KG1 (cell line): ENCODE measurements around the gene ETV3L.
A peak's percentile ranks its signal among the peaks of the same experiment; 100 is the strongest.
"Not testable (repeated sequence)": the region's sequence is repeated elsewhere in the genome, so short reads cannot be mapped to it uniquely, and the experiment has no call there.

Experiments
- DNase-seq: peaks from one replicate; lab custom pipeline; 2025; lab: John Stamatoyannopoulos, UW

Gene ETV3L

DNA sequence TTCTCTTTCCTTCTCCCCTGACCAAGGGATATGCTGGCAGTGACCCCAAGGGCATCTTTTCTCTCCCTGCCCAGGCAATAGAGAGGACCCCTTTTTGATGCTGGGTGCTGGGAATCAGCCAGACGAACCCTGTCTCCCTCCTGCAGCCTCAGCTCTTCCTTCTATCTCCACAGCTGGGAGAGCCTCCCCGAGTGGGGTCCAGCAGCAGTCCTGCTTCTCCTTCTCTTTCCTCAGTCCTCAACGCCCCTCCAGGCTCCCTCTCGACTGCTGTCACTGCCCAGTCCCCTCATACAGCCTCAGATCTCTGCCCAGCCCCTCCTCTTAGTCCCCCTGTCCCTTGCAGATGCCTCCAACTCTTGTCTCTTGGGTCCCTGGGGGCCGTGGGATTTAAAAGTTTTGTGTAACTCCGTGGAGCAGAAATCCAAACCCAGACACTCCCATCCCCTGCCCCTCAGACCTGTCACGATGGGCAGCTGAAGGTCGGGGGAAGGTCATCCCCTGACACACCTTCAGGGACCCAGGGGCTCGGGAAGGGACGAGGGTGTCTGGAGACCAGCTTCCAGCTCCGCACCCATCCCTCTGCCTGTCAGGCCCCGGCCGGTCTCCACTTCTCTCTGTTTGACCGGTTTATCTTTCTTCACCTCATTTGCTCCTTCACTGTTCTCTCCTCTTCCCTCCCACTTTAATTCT is 5.8 kb upstream of the ETV3L start:
- no peak for DNase-seq

DNA sequence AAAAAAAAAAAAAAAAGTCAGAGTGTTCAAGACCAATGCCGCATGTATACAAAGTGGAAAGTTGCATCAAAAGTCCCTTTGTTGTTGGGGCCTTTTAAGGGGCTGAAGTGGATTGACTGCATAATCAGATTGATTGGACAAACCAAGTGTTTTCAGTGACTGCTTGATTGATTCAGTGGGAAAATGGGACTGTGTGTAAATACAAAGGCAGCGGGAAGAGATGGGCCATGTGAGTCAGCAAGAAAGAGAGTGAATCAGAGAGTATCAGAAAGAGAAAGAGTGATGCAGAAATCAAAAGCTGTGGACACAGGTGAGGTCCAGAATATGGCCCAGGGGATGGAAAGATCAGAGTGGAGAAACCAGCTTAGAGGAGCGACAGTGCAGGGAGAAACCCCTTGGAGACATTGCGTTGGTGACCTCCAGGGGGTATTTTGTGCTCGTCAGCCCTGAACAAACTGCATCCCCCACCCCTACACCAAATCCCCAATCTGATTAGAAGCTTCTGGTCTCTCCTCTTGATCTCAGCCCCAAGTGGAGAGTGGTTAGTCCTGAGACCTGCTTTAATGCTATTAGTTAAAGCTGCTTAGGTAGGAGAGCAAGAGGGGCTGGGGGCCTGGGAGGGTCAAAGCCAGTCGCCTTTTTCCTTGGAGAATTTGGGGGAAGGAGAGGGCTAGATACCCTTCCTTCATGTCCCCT is 5.1 kb upstream of the ETV3L start:
- no peak for DNase-seq

DNA sequence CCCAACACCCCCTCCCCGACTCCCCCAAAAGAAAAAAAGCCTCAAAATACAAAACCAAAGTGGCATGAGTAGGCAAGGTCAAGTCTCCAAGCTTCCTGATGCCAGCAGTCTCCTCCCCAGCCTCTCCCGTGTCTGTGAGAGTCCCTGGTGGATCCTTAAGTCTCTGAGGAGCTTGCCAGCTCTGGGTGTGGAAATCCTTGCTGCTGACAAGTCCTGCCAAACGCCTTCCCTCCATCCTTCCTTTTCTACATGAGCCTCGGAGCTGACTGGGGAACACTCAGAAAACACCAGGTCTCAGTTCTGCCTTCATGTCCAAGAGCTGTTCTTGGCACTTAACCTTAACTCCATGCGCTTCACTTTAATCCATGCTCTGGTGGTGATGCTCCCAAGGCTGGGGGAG is 3.7 kb upstream of the ETV3L start:
- DNase-seq, result no peak

DNA sequence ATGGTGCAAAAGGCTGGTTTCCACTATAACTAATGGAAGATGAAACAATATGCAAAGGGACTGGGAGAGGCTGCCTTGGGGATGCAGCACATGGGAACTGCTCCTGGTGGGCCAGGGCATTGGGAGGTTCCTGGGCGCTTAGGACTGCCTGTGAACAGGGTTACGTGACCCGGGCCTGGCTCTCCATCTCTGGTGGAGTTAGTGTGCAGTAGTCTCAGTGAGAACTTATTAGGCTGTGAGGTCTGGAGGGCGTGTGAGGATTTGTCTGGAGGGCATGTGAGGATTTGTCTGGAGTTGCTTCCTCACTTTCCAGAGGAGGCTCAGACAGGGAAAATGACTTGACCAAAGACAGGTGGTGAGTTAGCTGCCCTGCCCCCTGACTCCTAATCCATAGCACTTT is 1.5 kb upstream of the ETV3L start:
- DNase-seq, result no peak

DNA sequence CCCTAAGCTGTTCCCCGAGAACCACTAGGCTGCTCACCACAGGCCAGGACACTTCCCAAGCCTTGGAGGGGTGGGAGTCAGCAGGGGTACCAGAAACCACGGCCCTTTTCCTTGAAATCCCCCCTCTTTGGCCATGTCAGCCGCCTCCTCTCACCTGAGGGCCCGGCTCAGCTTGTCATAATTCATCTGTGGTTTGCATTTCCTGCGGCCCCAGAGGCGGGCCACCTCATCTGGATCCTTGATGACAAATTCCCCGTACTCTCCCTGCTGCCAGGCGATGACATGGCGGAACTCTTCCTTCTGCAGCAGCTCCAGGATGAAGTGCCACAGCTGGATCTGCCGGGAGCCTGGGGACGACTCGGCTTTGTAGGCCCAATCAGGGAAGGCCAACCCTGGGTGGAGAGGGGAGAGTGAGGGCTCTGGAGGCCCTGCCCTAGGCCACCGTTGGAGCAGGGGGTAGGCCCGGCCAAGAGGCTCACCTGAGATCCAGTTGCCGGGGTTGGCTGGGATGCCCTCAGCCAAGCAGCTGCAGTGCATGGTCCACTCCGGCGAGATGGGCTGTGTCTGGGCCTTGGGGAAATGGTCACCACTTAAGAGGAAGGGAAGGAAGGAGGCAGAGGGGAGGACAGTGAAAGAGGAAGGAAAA is 498 bp downstream of the ETV3L start:
- DNase-seq, result not testable (repeated sequence)

DNA sequence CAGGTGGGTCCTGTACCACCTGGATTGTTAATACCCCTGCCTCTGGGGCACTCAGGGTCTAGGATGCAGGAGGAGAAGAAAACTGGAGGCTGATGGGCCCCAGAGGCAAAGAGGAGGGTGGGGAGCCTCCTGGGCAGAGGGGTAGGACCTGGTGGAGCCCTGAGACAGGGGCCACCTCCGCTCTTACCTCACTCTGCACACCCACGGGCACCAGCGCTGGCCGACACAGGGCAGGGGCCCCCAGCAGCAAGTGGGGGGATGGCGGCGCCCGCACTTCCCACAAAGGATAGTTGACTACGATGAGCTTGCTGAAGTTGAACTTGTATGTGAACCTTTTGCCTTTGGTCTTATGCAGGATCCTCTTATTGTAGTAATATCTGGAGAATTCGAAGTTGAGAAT is 1.1 kb downstream of the ETV3L start:
- no peak for DNase-seq

DNA sequence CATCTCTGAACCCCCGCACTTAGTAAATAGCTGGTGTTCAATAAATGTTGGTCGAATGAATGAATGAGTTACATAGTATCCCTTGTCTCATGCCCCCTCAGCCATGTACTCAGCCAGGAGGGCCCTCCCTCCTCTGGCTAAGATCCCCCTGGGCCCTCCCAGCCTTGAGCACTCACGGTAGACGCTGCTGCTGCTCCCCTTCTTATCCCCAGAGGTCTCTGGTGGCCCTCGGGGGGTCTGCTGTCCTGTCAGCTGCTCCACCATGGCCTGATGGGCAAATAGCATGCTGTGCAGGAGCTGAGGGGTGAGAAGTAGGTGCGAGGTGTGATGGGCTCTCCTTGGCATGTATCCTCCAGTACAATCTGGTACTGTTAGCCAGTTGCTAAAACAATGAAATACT is 1.9 kb downstream of the ETV3L start:
- no peak for DNase-seq

DNA sequence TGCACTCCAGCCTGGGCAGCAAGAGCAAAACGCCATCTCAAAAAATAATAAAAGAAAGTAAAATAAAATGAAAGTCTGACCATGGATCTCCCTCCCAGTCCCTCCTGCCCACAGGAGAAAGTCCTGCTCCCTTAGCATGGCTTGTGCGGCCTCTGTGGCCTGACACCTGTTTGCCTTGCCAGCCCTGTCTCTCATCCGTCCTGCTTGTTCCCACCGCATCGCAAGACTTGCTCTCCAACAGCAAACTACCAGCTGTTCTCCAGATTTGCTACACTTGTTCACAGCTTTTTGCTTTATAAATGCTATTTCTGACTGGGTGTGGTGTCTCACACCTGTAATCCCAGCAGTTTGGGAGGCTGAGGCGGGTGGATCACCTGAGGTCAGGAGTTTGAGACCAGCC is 2.7 kb downstream of the ETV3L start:
- no peak for DNase-seq

DNA sequence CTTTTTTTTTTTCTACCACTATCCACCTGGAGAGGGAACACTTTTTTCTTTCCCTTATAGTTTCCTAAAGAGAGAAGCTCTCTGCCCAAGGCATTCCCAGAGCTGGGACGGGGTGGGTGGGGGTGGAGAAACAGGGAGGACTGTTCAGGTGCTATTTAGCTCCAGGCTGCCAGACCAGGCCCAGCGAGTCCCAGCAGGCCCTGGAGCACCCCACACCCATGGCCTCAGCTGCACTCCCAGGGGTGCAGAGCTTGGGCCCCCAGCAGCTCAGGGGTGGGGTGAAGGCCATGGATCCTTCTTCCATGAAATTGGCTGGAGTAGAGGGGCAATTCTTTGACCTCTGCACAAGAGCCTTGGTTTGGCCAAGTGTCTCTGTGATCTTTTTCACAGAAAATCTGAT is 4.1 kb downstream of the ETV3L start:
- DNase-seq, result no peak

DNA sequence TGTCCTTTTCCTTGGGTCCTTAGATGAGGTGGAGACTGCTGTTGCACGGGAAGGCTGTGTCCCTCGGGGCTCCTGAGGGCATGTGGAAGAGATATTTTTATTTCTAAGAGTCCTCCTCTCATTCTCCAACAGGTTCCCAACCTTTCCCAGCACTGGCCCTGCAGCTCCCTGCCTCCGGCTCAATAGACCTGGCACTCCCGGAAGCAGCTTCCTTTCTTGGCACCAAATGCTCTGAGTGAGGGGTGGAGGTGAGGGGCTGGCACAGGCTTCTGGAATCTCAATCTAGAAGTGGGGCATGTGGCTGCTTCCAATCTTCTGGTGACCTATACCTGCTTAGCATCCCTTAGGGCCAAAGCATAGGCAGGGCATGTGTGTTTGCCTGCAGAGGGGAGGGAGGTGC is 4.5 kb downstream of the ETV3L start:
- no peak for DNase-seq

DNA sequence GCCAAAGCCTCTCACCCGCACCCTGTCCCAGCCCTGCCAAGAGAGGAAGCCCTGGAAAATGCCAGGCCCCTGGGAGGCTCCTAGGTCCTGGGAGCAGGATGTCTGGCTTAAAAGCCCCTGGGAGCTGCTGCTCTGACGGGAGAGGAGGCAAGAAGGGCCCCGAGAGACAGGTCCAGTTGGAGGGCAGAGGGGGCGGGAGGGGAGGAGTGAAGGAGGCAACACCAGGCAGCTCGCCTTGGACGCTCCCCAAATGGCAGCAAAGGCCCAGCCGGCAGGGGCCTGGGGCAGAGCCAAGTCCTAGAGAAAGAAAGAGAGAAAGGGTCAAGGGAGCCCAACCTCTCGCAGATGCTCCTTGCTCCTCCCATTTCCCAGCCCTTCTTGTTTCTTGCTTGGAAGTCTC is 6.8 kb downstream of the ETV3L start:
- DNase-seq, result no peak

DNA sequence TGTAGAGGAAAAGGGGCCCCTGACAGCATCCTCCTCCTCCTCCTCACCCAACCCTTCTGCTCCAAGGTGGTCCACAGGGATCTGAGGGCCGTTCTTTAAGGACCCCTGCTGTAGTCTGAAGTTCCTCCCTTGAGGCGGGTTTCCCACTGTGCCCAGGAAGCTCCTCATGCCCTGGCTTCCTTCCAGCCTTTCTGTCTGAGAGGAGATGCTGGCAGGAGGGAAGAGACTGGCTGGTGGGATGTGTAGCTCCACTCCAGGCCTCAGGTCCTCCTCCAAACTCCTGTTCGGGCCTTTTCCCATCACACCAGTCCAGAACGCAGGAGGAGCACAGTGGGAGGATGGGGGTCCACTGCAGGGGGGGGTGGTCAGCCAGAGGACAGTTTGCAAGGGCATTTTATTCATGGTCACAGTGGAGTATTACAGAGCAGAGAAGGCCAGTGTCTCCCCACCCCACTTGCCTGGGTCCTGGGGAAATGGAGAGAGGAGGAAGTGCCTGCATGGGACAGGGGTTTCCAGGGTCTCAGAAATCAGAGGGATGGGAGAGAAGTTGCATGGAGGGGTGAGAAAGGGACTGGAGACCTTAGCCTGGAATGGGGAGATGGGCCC is 7.8 kb downstream of the ETV3L start:
- no peak for DNase-seq

DNA sequence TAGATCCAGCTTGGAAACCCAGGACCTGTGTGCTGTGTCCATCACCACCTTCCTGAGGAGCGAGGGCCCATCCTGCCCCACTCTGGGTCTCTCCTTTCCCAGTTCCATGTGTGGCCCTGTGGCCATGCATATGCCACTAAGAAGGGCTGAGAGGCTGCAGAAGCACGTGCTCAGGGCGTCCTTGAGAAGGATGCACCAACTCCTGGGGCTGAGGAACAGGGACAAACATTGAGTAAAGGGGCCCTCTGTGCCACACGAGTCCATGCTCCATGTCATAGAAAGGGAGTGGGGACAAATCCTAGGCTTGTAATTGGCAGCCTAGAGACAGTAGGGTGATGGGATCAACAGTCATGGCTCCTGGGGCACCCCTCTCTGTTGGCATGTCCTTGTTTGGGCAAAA is 8.4 kb downstream of the ETV3L start:
- DNase-seq, result no peak

DNA sequence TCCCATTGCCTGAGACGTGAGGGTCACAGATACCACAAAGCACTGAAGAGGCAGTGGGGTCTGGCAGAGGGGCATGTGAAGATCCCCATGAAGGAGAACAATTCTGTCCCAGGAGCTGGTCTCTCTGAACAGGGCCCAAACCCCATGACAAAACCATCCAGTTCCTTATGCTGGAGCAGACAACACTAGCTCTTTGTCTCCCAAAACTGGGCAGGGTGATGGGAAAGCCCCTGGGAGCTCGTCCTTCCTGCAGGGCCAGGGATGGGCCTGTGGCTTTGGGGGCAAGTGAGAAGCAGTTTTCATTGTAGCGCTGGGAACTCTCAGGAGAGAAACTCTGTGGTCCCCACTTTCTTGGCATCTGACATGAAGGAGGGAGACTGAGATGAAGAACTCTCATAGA is 8.8 kb downstream of the ETV3L start:
- no peak for DNase-seq

DNA sequence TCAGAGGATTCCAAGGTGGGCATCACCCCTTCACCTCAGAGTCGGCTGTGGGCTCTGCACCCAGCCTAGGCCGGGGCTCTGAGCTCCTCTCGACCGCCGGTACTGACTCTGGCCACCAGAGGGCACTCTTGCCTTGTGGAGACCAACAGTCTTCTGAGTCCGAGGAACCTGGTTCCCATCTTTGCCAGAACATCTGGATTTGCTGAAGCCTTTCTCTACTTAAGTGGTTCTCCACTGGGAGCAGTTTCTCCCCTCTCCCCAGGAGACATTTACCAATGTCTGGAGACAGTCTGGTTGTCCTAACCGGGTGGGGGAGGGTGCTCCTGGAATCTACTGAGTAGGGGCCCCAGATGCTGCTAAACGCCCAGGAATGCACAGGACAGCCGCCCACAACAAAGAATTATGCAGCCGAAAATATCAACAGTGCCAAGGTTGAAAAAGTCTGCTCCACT is 9.4 kb downstream of the ETV3L start:
- DNase-seq, result peak; percentile 44

DNA sequence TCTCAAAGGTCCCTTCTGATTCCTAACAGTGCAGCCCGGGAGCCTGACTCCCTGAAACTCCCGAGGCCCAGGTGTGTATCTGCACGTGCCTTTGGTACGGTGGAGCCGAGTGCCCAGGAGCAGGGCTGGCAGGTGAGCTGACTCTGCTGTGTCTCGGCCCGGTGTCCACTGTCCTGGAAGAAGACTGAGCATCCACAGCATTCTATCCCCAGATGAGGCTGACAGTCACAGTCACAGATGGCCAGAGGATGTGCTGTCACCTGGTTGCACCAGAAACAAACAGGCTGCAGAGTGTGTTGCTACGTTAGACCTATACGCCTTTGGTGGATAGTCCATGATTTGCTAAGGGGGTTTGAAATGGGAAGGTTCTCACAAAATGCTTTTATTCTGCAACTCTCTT is 9.8 kb downstream of the ETV3L start:
- DNase-seq, result no peak

DNA sequence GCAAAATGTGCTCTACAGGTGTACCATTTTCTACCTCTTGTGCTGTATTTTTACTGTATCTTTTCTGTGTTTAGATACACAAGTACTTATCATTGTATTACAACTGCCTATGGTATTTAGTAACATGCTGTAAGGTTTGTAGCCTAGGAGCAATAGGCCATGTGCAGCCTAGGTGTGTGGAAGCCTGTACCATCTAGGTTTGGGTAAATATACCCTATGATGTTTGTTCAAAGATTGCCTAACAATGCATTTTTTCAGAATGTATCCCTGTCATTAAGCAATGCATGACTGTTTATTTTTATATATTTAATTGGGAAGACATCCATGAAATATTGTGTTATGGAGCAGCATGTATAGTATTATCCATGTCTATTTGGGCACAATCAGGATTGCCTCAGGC is 11.0 kb downstream of the ETV3L start:
- no peak for DNase-seq

DNA sequence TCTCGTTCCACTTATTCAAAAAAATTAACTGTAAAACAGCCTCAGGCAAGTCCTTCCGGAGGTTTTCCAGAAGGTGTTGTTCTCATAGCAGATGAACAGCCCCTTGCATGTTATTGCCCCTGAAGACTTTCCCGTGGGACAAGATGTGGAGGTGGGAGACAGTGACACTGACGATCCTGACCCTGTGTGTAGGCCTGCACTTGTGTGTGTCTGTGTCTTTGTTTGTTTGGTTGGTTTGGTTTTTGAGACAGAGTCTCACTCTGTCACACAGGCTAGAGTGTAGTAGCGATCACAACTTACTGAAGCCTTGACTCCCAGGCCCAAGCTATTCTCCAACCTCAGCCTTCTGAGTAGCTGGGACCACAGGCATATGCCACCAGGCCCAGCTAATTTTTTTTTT is 12.6 kb downstream of the ETV3L start:
- DNase-seq, result no peak

DNA sequence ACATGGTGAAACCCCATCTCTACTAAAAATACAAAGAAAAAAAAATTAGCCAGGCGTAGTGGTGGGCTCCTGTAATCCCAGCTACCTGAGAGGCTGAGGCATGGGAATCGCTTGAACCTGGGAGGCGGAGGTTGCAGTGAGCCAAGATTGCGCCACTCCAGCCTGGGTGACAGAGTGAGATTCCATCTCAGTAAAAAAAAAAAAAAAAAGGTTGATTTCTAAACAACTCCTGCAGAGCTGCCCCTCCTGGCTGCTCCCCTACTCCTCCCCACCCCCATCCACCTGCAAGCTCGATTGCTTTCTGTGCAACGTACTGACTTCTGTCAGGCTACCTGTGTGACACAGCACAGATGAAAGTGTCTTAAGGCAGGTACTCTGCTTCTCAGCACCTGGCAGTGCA is 13.3 kb downstream of the ETV3L start:
- no peak for DNase-seq

DNA sequence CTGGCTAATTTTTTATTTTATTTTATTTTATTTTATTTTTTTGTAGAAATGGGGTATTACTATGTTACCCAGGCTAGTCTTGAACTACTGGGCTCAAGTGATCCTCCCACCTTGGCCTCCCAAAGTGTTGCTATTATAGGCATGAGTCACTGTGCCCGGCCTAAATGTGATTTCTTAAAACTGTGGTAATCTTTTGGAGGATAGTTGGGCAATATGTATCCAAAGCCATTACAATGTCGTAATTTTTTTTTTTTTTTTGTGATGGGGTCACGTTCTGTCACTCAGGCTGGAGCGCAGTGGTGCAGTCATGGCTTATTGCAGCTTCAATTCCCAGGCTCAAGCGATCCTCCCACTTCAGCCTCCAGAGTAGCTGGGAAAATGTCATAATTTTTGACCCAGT is 14.2 kb downstream of the ETV3L start:
- no peak for DNase-seq

DNA sequence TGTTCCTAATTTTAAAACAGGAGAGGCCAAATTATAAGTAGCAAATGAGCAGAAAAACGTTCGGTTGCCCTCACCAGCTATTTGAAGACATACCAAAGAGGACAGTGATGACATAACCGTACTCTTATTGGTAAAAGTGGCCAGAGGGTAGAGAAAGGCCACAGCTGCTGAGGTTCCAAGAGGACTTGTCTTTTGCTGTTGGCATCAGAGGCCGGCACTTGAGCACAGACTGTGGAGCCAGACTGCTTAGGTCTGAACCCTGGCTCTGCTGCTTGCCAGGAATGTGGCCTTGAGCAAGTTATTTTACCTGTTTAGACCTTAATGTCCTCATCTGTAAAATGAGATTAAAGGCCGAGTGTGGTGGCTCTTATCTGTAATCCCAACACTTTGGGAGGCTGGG is 14.9 kb downstream of the ETV3L start:
- no peak for DNase-seq

DNA sequence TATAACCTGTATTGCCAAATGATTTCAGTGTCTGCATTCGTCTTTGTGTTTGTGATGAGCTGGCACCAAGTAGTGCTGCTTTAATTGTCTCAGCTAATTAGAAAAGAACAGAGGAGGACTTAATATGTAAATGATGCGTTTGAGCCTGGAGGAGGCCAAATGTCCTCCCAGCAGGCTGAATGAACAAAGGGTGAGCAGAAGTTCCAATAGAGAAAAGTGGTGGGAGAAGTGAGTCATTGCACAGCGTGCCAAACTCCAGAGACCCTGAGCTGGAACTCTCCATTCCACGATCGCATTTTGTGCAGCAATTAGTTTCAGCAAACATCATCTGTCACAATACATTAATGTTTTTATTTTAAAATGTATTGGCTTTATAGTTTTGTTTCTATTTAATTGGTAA is 17.9 kb downstream of the ETV3L start:
- DNase-seq, result no peak

DNA sequence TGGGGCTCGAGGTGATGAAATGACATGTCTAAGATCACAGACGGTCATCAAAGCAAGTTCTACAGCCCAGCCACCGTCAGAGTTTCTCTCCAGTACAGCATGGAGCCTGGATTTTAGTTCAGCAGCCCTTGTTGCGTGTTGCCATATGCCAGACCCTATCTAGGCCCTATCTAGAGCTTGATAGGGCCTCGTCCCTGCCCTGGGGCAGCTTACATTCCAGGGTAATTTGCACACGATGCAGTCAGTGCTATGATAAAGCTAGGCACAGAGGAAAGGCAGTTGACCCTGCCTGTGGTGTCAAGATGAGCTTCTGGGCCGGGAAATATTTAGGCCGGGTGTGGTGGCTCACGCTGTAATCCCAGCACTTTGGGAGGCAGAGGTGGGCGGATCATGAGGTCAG is 18.9 kb downstream of the ETV3L start:
- no peak for DNase-seq
